Type B pancreatic cell (in vitro differentiated cells): ENCODE data around the gene ATP2A1. TPM values are rescaled to one million over a fixed set of nuclear protein-coding genes. Genes with fewer than 3 reads are reported as not detected.

Source experiments
- DNase-seq: peaks from one replicate; pipeline ENCODE4 v3.0.0; 2021; ENCODE audit warnings: mixed read lengths; ENCODE audit not compliant: unreplicated experiment; ENCODE audit errors: extremely low spot score
- H3K27ac Mint-ChIP-seq: 2 replicates; pipeline ENCODE4 v1.8.0; 2021; ENCODE audit warnings: mild to moderate bottlenecking, mixed read lengths
- H3K27me3 Mint-ChIP-seq: 2 replicates; pipeline ENCODE4 v1.8.0; 2021; ENCODE audit warnings: mixed read lengths
- H3K36me3 Mint-ChIP-seq: 2 replicates; pipeline ENCODE4 v1.8.0; 2021; ENCODE audit warnings: mixed read lengths
- H3K4me1 Mint-ChIP-seq: one replicate; pipeline ENCODE4 v1.8.0; 2021; ENCODE audit warnings: mixed read lengths; ENCODE audit not compliant: unreplicated experiment
- H3K4me3 Mint-ChIP-seq: 2 replicates; pipeline ENCODE4 v1.8.0; 2021; ENCODE audit warnings: mild to moderate bottlenecking, mixed read lengths
- H3K9me3 Mint-ChIP-seq: 2 replicates; pipeline ENCODE4 v1.8.0; 2021; ENCODE audit warnings: mixed read lengths
- total RNA-seq: library from RNA; stranded (reverse); gene quantifications from 2 replicates; pipeline ENCODE4 v1.2.1, GENCODE V29; 2021; ENCODE audit warnings: low replicate concordance
- TF ChIP-seq, protein P1 (sequence below): fragments of 200-600 bp; sonication (generic); conservative IDR thresholded peaks from 2 replicates; pipeline ENCODE4 v1.5.0; 2021; ENCODE audit warnings: antibody characterized with exemption, mild to moderate bottlenecking

ATP2A1 gene
- total RNA-seq, 1 donor from 2014 or later: 4.4 TPM

DNA sequence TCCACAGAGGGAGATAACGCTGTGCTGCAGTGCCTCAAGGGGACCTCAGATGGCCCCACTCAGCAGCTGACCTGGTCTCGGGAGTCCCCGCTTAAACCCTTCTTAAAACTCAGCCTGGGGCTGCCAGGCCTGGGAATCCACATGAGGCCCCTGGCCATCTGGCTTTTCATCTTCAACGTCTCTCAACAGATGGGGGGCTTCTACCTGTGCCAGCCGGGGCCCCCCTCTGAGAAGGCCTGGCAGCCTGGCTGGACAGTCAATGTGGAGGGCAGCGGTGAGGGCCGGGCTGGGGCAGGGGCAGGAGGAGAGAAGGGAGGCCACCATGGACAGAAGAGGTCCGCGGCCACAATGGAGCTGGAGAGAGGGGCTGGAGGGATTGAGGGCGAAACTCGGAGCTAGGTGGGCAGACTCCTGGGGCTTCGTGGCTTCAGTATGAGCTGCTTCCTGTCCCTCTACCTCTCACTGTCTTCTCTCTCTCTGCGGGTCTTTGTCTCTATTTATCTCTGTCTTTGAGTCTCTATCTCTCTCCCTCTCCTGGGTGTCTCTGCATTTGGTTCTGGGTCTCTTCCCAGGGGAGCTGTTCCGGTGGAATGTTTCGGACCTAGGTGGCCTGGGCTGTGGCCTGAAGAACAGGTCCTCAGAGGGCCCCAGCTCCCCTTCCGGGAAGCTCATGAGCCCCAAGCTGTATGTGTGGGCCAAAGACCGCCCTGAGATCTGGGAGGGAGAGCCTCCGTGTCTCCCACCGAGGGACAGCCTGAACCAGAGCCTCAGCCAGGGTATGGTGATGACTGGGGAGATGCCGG, 54.3 kb downstream of the ATP2A1 start:
- DNase-seq: no peak
- TF ChIP-seq, protein P1, sequence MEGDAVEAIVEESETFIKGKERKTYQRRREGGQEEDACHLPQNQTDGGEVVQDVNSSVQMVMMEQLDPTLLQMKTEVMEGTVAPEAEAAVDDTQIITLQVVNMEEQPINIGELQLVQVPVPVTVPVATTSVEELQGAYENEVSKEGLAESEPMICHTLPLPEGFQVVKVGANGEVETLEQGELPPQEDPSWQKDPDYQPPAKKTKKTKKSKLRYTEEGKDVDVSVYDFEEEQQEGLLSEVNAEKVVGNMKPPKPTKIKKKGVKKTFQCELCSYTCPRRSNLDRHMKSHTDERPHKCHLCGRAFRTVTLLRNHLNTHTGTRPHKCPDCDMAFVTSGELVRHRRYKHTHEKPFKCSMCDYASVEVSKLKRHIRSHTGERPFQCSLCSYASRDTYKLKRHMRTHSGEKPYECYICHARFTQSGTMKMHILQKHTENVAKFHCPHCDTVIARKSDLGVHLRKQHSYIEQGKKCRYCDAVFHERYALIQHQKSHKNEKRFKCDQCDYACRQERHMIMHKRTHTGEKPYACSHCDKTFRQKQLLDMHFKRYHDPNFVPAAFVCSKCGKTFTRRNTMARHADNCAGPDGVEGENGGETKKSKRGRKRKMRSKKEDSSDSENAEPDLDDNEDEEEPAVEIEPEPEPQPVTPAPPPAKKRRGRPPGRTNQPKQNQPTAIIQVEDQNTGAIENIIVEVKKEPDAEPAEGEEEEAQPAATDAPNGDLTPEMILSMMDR: no peak
- Mint-ChIP-seq H3K4me1 (peaks cover 12% of the 10 kb centered on the region), H3K9me3 (peaks cover 5% of the 10 kb centered on the region), H3K36me3 (no peaks in the 10 kb centered on the region), H3K27me3 (no peaks in the 10 kb centered on the region), H3K4me3 (no peak overlapping the region), H3K27ac (no peak overlapping the region)

DNA sequence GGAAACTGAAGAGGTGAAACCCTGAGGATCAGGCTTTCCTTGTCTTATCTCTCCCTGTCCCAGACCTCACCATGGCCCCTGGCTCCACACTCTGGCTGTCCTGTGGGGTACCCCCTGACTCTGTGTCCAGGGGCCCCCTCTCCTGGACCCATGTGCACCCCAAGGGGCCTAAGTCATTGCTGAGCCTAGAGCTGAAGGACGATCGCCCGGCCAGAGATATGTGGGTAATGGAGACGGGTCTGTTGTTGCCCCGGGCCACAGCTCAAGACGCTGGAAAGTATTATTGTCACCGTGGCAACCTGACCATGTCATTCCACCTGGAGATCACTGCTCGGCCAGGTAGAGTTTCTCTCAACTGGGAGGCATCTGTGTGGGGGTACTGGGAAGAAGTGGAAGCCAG, 54.9 kb downstream of the ATP2A1 start:
- no peak overlapping the region for H3K4me3 Mint-ChIP-seq
- no peaks in the 10 kb centered on the region for H3K27me3 Mint-ChIP-seq
- H3K4me1 Mint-ChIP-seq: peaks cover 12% of the 10 kb centered on the region
- peaks cover 5% of the 10 kb centered on the region for H3K9me3 Mint-ChIP-seq
- no peak overlapping the region for H3K27ac Mint-ChIP-seq
- TF ChIP-seq, protein P1: no peak
- no peak for DNase-seq
- H3K36me3 Mint-ChIP-seq: no peaks in the 10 kb centered on the region

DNA sequence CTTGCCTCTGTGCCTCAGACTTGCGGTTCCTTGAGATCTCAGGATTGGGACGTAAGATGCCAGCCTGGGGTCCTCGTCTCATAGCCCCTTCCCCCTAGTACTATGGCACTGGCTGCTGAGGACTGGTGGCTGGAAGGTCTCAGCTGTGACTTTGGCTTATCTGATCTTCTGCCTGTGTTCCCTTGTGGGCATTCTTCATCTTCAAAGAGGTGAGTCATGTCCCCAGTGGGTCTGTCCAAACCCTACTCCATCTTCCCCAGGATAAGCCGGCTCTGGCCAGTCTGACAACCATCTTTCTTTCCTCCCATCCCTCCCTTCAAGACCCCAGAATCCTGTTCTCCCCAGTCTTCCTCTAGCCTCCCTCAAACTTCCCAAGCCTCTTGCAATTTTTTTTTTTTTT, 57.1 kb downstream of the ATP2A1 start:
- no peak overlapping the region for H3K27ac Mint-ChIP-seq
- H3K9me3 Mint-ChIP-seq: peaks cover 5% of the 10 kb centered on the region
- no peaks in the 10 kb centered on the region for H3K27me3 Mint-ChIP-seq
- no peak for DNase-seq
- no peaks in the 10 kb centered on the region for H3K36me3 Mint-ChIP-seq
- H3K4me1 Mint-ChIP-seq: peaks cover 12% of the 10 kb centered on the region
- H3K4me3 Mint-ChIP-seq: no peak overlapping the region
- TF ChIP-seq, protein P1: no peak

DNA sequence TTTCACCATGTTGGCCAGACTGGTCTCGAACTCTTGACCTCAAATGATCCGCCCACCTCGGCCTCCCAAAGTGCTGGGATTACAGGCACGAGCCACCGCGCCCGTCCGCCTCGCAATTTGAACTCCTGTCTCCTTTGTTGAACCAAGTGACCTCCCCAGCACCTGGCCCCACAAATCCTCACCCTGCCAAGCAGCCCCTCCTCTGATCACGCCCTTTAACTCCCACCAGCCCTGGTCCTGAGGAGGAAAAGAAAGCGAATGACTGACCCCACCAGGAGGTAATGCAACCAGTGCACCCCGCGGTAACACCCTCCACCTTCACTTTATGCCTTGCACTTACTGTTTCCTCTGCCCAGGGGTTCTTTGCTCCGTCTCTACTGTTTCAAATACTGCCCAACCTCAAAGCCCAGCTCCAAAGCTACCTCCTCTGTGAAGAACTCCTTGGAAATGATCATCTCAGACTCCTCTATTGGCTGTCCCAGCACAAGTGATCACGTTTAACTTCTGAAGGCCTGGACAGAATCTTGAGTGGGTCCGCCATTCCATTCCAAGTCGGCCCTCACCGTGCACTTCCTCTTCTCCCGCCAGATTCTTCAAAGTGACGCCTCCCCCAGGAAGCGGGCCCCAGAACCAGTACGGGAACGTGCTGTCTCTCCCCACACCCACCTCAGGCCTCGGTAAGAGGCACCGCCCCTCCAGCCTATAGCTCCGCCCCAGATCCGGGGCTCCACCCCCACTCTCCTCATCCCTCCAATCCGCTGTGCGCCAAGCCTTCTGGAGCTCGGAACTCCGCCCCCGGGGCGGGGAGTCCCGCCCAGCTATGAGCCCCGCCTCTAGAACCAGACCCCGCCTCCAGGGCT, 57.9 kb downstream of the ATP2A1 start:
- TF ChIP-seq, protein P1: no peak
- no peak overlapping the region for H3K27ac Mint-ChIP-seq
- no peaks in the 10 kb centered on the region for H3K27me3 Mint-ChIP-seq
- peaks cover 5% of the 10 kb centered on the region for H3K9me3 Mint-ChIP-seq
- no peaks in the 10 kb centered on the region for H3K36me3 Mint-ChIP-seq
- DNase-seq: no peak
- H3K4me1 Mint-ChIP-seq: peaks cover 12% of the 10 kb centered on the region
- H3K4me3 Mint-ChIP-seq: no peak overlapping the region

DNA sequence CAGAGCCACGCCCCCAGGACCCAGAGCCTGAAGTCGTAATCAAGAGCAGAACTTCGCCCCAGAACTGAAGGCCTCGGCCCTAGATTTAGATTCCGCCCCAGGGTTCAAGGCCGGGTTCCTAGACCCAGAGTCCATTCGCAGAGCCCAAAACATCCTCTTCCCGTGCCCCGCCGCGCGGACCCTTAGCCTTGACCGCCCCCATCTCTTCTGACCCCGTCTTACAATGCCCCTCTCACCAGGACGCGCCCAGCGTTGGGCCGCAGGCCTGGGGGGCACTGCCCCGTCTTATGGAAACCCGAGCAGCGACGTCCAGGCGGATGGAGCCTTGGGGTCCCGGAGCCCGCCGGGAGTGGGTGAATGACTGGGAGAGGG, 58.5 kb downstream of the ATP2A1 start:
- TF ChIP-seq, protein P1: no peak
- Mint-ChIP-seq H3K27ac (no peak overlapping the region), H3K27me3 (no peaks in the 10 kb centered on the region), H3K9me3 (peaks cover 5% of the 10 kb centered on the region), H3K4me1 (peaks cover 12% of the 10 kb centered on the region), H3K4me3 (no peak overlapping the region), H3K36me3 (no peaks in the 10 kb centered on the region)
- no peak for DNase-seq
